PC-9 (cell line): Measurements from ENCODE around the gene BTAF1. TPM values are rescaled to one million over a fixed set of nuclear protein-coding genes. Genes with fewer than 3 reads are reported as not detected.
A peak's percentile ranks its signal among the peaks of the same experiment; 100 is the strongest.

ENCODE experiments used
- BruUV-seq: library from RNA; stranded (reverse); fragments of 400-500 nt; replicated peaks from 2 replicates; lab custom pipeline; 2021; lab: Mats Ljungman, UMichigan
- CTCF ChIA-PET: fragments of 300-600 bp; sonication (Branson Sonifier 250); formaldehyde crosslinking; loops from one replicate; lab custom pipeline; 2022; ENCODE audit warnings: antibody characterized with exemption; lab: Charles Lee
- POLR2A ChIA-PET: fragments of 300-600 bp; sonication (Branson Sonifier 250); formaldehyde crosslinking; loops from one replicate; lab custom pipeline; 2022; ENCODE audit warnings: antibody characterized with exemption; ENCODE audit not compliant: unreplicated experiment; lab: Charles Lee
- DNase-seq, 2 experiments: peaks; one replicate each; pipeline versions ENCODE4 v3.0.0 to v3.0.0-alpha.2; 2015 to 2022; ENCODE audit warnings: mixed read lengths in 1 of 2
- H2AFZ ChIP-seq: fragments of 200-600 bp; sonication (generic); 2 replicates; pipeline ENCODE4 v1.8.1; 2017; ENCODE audit warnings: antibody characterized with exemption
- H3F3A ChIP-seq: fragments of 200-600 bp; sonication (generic); 2 replicates; pipeline ENCODE4 v1.8.1; 2017; ENCODE audit warnings: antibody characterized with exemption, mild to moderate bottlenecking, low read depth; ENCODE audit not compliant: insufficient read depth
- H3K27ac ChIP-seq: fragments of 200-600 bp; sonication (generic); 2 replicates; pipeline ENCODE4 v1.6.1; 2016; ENCODE audit warnings: mixed run types
- H3K27me3 ChIP-seq: fragments of 200-600 bp; sonication (generic); 2 replicates; pipeline ENCODE4 v1.6.1; 2016; ENCODE audit warnings: low read depth, mixed run types; ENCODE audit not compliant: insufficient read depth
- H3K36me3 ChIP-seq: fragments of 200-600 bp; sonication (generic); 2 replicates; pipeline ENCODE4 v1.6.1; 2016; ENCODE audit warnings: low read depth, mixed run types
- H3K4me1 ChIP-seq: fragments of 200-600 bp; sonication (generic); replicated peaks from 2 replicates; pipeline ENCODE4 v1.6.1; 2016; ENCODE audit warnings: mixed run types; ENCODE audit not compliant: insufficient read depth
- H3K4me2 ChIP-seq: fragments of 200-600 bp; sonication (generic); 2 replicates; pipeline ENCODE4 v1.6.1; 2017; ENCODE audit warnings: mixed run types
- H3K4me3 ChIP-seq: fragments of 200-600 bp; sonication (generic); 2 replicates; pipeline ENCODE4 v1.6.1; 2016; ENCODE audit warnings: mixed run types
- H3K79me2 ChIP-seq: fragments of 200-600 bp; sonication (generic); 2 replicates; pipeline ENCODE4 v1.6.1; 2017; ENCODE audit warnings: low read depth, mixed run types
- H3K9me2 ChIP-seq: fragments of 200-600 bp; sonication (generic); 2 replicates; pipeline ENCODE4 v1.8.1; 2017; ENCODE audit warnings: mild to moderate bottlenecking; ENCODE audit not compliant: insufficient read depth
- H3K9me3 ChIP-seq: fragments of 200-600 bp; sonication (generic); 2 replicates; pipeline ENCODE4 v1.8.1; 2016; ENCODE audit warnings: low read depth; ENCODE audit not compliant: insufficient read depth
- H4K20me1 ChIP-seq: fragments of 200-600 bp; sonication (generic); 2 replicates; pipeline ENCODE4 v1.8.1; 2017; ENCODE audit not compliant: insufficient read depth
- EZH2 ChIP-seq: fragments of 200-600 bp; sonication (generic); IDR thresholded peaks from 2 replicates; pipeline ENCODE4 v1.8.0; 2017; ENCODE audit warnings: antibody characterized with exemption, low read depth
- intact Hi-C: fragments of 100-400 bp; cut with micrococcal nuclease; formaldehyde crosslinking; loops from one replicate; pipeline ENCODE4 v1.10.0; 2022; ENCODE audit not compliant: unreplicated experiment
- total RNA-seq: library from RNA; stranded (reverse); gene quantifications from 2 replicates; pipeline ENCODE4 v1.2.3, GENCODE V29; 2021
- TF ChIP-seq, protein P1 (sequence below): fragments of 200-600 bp; sonication (generic); conservative IDR thresholded peaks from 2 replicates; pipeline ENCODE4 v1.6.1; 2017; ENCODE audit warnings: mixed run types, antibody characterized with exemption, mild to moderate bottlenecking, moderate library complexity

BTAF1 gene
- total RNA-seq, 1 experiment from 2014 or later: 19.0 TPM

DNA sequence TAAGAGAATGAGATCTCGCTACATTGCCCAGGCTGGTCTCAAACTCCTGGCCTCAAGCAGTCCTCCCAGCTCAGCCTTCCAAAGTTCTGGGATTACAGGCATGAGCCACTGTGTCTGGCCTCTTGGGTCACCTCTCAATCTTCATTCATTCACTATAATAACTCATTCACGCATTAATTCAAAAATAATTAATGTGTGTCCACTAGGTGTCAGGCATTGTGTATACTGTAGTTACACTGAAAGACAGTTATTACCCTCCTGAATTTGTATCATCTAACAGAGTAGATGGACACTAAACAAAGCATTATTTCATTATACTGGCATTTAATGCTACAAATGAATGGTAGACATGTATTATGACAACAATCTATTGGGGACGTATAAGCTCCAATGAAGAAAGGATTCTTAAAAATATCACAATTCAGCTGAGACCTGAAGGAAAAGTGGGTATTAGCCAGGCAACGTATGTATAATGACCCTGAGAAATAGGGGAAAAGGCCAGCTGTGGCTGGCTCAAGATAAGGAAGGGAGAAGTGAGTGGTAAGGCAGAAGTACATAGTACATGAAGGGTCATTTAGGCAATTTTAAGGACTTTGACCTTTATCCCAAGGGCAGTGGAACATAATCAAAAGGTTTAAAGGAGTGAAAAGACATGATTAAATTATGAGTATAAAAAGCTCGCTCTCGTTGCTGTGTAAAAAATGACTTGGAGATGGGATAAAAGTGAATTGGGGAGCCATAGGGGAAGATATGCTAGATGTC is 150.7 kb downstream of the BTAF1 start:
- no peaks in the 10 kb centered on the region for H3K79me2 ChIP-seq
- no peaks in the 10 kb centered on the region for H3K27me3 ChIP-seq
- H3K27ac ChIP-seq: no peak overlapping the region
- H3K36me3 ChIP-seq: no peaks in the 10 kb centered on the region
- H3F3A ChIP-seq: no peaks in the 10 kb centered on the region
- H4K20me1 ChIP-seq: no peaks in the 10 kb centered on the region
- no peaks in the 10 kb centered on the region for H3K9me3 ChIP-seq
- POLR2A ChIA-PET: no interaction called here
- no peak overlapping the region for H2AFZ ChIP-seq
- no peak for DNase-seq
- TF ChIP-seq EZH2: no peak
- TF ChIP-seq, protein P1, sequence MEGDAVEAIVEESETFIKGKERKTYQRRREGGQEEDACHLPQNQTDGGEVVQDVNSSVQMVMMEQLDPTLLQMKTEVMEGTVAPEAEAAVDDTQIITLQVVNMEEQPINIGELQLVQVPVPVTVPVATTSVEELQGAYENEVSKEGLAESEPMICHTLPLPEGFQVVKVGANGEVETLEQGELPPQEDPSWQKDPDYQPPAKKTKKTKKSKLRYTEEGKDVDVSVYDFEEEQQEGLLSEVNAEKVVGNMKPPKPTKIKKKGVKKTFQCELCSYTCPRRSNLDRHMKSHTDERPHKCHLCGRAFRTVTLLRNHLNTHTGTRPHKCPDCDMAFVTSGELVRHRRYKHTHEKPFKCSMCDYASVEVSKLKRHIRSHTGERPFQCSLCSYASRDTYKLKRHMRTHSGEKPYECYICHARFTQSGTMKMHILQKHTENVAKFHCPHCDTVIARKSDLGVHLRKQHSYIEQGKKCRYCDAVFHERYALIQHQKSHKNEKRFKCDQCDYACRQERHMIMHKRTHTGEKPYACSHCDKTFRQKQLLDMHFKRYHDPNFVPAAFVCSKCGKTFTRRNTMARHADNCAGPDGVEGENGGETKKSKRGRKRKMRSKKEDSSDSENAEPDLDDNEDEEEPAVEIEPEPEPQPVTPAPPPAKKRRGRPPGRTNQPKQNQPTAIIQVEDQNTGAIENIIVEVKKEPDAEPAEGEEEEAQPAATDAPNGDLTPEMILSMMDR: peak; percentile 60
- no peaks in the 10 kb centered on the region for H3K9me2 ChIP-seq
- no peak overlapping the region for H3K4me3 ChIP-seq
- no TSS peak for BruUV-seq
- no peaks in the 10 kb centered on the region for H3K4me1 ChIP-seq
- no peak overlapping the region for H3K4me2 ChIP-seq
- CTCF ChIA-PET: interaction anchor here (0.6 kb wide), 1 partner anchor 219 kb away, joined by 4 read pairs; no protein-coding TSS in a partner anchor
- intact Hi-C loops: no loop called here

DNA sequence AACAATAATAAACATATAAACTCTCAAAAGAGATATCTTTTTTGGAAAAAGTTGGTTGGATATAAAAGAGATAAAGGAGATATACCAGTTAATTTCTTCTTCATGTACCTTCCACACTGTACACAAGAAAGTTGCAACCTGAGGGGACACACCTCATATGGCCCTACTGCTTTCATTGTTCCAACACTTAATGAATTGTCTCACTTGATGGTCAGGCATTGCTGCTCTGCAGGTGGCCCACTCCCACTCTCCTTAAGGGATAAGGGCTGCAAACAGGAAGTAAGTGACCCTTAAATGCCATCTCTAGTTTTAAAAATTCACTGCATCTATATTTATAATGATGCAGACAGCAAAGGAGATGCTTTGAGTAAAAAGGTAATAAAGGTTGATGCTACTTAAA is 152.3 kb downstream of the BTAF1 start:
- TF ChIP-seq, protein P1: no peak
- no peak for TF ChIP-seq EZH2
- Histone ChIP-seq H3K36me3 (no peaks in the 10 kb centered on the region), H3K27me3 (no peaks in the 10 kb centered on the region), H3K9me3 (no peaks in the 10 kb centered on the region), H3F3A (no peaks in the 10 kb centered on the region), H3K9me2 (no peaks in the 10 kb centered on the region), H3K4me3 (no peak overlapping the region), H3K4me2 (no peak overlapping the region), H3K27ac (no peak overlapping the region), H3K79me2 (no peaks in the 10 kb centered on the region), H4K20me1 (no peaks in the 10 kb centered on the region), H2AFZ (no peak overlapping the region), H3K4me1 (no peaks in the 10 kb centered on the region)
- intact Hi-C loops: loop anchor here (1.0 kb wide), 1 partner anchor 8 kb away; no protein-coding TSS in a partner anchor
- DNase-seq: no peak
- ChIA-PET POLR2A (no interaction called here), CTCF (no interaction called here)
- no TSS peak for BruUV-seq

DNA sequence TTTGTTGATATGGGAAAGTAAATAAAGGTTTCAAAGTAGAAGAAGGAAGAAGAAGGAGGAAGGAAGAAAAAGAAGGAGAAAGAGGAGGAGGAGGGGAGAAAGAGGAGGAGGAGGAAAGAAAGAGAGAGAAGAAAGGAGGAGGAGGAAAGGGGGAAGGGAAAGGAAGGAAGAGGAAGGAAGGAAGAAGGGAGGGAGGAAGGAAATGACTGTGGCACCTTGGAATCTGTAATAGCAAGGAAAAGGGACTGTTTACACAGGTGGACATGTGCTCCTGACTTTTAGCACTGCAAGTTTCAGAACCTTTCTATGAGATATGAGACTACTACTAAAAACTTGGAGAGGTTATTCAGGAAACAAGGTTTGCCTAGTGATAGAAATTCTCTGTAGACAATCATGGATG is 153.2 kb downstream of the BTAF1 start:
- DNase-seq: no peak
- ChIA-PET CTCF (no interaction called here), POLR2A (no interaction called here)
- Histone ChIP-seq H3K9me3 (no peaks in the 10 kb centered on the region), H3K9me2 (no peaks in the 10 kb centered on the region), H4K20me1 (no peaks in the 10 kb centered on the region), H3K4me1 (no peaks in the 10 kb centered on the region), H3K4me2 (no peak overlapping the region), H2AFZ (no peak overlapping the region), H3K27me3 (no peaks in the 10 kb centered on the region), H3K27ac (no peak overlapping the region), H3F3A (no peaks in the 10 kb centered on the region), H3K79me2 (no peaks in the 10 kb centered on the region), H3K4me3 (no peak overlapping the region), H3K36me3 (no peaks in the 10 kb centered on the region)
- TF ChIP-seq EZH2: no peak
- TF ChIP-seq, protein P1: no peak
- no TSS peak for BruUV-seq
- intact Hi-C loops: loop anchor here (1.0 kb wide), 1 partner anchor 8 kb away; no protein-coding TSS in a partner anchor
